GM19035 (cell line): Measurements from ENCODE around the gene STRADA.

ENCODE experiments used
- ATAC-seq: cut with Tn5 transposase; IDR thresholded peaks from one replicate; pipeline ENCODE4 v1.9.1; 2021; ENCODE audit not compliant: unreplicated experiment

Gene STRADA, protein sequence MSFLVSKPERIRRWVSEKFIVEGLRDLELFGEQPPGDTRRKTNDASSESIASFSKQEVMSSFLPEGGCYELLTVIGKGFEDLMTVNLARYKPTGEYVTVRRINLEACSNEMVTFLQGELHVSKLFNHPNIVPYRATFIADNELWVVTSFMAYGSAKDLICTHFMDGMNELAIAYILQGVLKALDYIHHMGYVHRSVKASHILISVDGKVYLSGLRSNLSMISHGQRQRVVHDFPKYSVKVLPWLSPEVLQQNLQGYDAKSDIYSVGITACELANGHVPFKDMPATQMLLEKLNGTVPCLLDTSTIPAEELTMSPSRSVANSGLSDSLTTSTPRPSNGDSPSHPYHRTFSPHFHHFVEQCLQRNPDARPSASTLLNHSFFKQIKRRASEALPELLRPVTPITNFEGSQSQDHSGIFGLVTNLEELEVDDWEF

DNA sequence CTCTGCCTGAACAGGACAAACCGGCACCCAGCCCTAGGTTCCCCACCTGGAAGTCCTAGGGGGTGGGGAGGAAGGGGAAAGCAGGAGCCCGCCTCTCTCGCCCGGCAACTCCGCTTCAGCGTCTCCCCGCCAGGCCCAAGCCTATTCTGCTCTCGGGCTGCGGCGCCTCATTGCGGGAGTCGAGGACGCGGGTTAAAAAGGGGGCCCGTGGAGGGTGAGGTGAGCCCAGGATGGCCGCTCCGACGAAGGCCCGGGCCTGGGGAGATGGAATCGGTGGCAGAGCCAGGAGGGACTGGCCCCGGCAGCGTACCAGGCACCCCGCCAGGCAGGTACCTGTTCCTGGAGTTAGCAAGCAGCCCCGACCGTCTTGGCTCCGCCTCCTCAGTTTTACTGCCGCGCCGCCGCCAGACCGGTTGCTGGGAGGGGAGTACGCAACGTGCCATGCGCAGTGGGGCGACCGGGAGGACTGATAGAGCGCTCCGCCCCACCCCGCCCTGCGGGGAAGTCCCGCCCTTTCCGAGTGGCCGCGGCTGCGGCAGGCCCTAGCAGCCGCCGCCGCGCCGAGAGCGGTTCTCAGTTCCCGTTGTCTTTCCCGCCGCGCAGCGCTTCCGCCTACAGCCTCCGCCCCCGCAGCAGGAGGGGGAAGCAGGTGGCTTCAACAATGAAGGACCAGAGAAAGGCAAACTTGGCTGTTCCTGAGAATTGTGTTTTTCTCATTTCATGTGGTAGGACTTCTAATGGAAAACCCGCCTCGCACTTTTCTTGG lies at the start of gene STRADA:
STRADA (minus strand) TSS at position 392 of the 766 bp plus-strand sequence. CDS start 13,430 bp downstream, outside the sequence.
- ATAC-seq, result peak; percentile 86

DNA sequence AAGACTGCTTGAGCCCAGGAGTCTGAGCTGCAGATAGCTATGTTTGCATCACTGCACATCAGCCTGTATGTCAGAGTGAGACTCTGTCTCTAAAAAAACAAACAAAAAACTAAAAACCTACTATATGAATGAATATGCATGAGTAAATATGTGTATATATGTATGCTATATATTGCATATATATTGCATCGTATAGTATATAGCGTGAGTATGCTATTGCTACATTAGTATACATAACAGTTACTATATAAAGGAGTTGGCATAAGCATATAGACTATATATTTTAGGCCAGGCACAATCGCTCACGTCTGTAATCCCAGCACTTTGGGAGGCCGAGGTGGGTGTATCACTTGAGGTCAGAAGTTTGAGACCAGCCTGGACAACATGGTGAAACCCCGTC lies 48.5 kb upstream of the STRADA start:
- no peak for ATAC-seq

- ATAC-seq, result no peak
Measured at GRCh38 chr17:63786971-63787711, 45.5 kb upstream of the STRADA start.

GRCh38 chr17:63786117-63786516 lies 44.5 kb upstream of the STRADA start:
- ATAC-seq, result no peak

GRCh38 chr17:63785556-63785955 lies 44.0 kb upstream of the STRADA start:
- ATAC-seq, result no peak

DNA sequence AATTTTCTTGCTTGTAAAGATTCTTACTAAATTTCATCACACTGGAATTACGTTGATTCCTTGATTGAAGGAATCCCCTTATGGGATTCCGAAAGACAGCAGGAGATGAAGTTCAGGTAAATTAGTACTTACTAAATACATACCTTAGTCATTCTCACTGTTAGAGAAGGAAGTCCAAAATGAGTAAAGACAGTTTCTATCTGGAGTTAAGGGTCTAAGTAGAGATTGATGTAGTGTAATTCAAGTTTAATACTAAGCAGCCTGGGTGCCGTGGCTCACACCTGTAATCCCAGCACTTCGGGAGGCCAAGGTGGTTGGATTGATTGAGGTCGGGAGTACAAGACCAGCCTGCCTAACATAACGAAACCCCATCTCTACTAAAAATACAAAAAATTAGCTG lies 41.9 kb upstream of the STRADA start:
- no peak for ATAC-seq

DNA sequence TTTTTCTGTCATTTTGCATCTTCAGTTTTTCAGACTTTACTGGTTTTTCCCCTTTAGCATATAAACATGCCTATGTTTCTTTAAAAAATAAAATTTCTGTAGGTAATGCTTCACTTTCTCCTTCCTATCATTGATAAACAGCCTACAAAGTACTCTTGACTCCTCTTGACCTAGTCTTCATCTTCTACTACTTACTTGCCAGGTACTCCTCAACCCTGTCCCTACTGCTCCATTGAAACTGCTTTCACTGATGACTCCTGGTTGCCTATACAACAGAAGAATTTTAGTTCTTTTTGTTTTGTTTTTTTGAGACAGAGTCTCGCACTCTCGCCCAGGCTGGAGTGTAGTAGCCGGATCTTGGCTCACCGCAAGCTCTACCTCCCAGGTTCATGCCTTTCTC lies 39.3 kb upstream of the STRADA start:
- ATAC-seq, result no peak

DNA sequence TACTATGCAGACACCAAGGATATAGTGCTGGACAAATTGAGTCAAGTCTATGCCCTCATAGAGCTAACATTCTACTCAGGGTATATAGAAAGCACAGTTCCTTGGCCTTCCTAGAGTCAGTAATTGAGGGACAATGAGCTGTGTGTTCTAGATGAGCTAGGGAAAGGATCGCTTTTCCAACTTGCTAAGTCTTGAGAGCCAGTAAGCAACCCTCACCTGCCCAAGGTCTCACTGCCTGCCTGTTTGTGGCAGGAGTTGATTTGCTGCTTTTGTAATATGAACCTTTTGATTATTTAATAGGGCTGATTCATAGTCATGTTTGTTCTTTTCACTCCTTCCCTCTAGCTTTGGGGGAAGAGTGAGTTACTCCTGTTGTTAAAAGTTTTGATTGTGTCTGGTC lies 38.9 kb upstream of the STRADA start:
- no peak for ATAC-seq

DNA sequence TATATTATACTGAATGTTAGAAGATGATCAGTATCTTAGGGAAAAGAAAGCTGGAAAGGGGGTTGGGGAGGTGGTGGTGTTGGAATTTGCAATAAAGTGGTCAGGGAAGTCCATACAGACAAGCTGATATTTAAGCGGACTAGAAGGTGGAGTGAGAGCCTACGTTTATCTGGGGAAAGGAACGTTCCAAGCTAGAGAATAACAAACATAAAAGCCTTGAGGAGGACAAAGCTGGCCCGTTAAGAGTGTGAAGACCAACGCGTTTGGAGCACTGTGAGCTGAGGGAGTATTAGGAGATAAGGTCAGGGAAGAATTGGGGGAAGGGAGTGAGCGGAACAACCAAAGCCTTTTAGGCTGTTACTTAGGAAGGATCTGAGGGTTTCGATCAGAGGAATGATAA lies 33.8 kb upstream of the STRADA start:
- no peak for ATAC-seq

DNA sequence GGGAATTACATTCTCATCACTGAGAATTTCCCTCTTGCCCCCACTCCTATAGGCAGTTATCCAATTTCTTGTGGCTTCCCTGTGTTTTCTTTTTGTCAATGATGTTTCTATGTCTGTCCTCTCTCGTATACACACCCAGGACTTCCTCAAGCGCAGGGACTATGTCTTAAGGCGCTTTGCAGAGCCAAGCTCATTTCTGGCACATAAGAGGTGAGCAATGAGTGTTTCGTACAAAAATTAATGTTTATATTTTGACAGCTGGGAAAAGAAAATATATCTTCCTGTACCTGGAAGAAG lies 33.3 kb upstream of the STRADA start:
- no peak for ATAC-seq

GRCh38 chr17:63774141-63774968 lies 32.8 kb upstream of the STRADA start, which contains the start of gene DDX42:
TSS of gene DDX42 (plus strand) at chr17:63774170. CDS start at chr17:63787050, 12,880 bp downstream.
- peak; percentile 5 for ATAC-seq

DNA sequence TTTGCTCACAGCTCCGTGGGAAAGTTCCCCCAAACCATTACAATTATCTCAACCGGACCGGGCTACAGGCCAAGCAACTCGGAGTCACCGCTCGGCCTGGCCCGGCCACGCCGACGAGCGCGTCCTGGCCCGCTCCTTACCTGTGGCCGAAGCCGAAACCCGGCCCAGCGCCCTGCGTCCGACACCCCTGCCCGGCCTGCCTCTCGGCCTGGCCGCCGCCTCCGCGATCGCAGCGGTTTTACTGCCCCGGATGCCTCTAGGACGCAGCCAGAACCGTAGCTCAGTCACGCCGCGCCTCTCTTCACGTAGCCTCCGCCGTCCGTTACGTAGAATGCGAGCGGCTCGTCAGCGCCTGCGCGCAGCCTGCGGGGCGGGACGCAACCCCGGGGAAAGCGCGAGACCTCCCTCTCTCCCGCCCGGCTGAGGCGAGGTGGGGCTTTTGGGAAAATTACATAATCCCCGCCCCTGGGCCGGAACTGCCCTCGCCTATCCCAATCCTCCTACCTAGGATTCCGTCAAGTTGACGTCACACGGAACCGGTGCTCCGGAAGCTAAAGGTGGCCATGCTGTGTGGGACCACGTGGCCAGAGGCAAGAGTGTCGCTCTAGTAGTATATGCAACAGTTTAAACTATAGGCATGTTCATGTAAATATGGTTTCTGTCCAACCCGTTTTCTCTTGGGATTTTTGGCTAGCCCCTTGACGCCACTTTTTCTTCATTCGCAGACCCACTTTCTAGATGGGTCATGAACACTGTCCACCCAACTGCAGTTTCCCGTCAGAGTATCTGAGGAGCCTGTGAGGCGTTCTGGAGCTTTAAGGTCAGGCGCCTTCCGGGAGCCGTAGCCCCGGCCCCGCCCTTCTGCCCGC lies 31.9 kb upstream of the STRADA start, which contains the start of gene CCDC47:
CCDC47 (minus strand) TSS at position 326 of the 869 bp plus-strand sequence. CDS start 7,422 bp downstream, outside the sequence.
- peak; percentile 86 for ATAC-seq

DNA sequence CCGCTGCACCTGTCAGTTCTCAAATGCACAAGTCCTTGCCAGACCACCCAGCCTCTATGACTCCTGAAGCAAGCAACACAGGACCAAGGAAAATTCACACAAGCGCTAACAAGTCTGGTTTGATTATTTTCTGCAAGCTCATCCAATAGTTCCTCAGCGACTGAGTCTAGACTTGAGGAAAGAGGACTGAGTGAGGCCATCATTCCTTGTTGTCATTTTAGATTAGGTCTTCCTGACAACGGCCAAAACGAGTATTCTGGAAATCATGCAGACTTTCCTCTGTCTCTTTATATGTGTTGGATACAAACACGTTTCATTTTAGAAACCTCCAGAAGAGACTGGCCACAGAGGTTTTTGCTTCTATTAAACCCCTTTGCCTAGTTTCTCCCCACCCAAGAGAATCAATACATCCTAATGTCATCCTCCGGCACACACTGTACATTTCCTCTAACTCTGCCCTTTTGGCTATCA lies 31.2 kb upstream of the STRADA start:
- no peak for ATAC-seq

DNA sequence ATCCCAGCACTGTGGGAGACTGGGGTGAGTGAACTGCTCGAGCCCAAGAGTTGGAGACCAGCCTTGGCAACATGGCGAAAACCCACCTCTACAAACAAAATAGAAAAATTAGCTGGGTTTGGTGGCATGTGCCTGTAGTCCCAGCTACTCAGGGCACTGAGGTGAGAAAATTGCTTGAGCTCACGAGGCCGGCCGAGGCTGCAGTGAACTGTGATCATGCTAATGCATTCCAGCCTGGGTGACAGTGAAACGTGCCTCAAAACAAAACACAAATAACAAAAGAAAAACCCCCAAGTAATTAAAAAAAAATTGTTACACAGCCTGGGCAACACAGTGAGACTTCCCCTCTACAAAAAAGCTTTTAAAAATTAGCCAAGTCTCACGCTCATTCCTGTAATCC lies 26.8 kb upstream of the STRADA start:
- no peak for ATAC-seq

- no peak for ATAC-seq
Measured at GRCh38 chr17:63766754-63767153, 25.2 kb upstream of the STRADA start.

- no peak for ATAC-seq
Measured at GRCh38 chr17:63764716-63765115, 23.1 kb upstream of the STRADA start.

DNA sequence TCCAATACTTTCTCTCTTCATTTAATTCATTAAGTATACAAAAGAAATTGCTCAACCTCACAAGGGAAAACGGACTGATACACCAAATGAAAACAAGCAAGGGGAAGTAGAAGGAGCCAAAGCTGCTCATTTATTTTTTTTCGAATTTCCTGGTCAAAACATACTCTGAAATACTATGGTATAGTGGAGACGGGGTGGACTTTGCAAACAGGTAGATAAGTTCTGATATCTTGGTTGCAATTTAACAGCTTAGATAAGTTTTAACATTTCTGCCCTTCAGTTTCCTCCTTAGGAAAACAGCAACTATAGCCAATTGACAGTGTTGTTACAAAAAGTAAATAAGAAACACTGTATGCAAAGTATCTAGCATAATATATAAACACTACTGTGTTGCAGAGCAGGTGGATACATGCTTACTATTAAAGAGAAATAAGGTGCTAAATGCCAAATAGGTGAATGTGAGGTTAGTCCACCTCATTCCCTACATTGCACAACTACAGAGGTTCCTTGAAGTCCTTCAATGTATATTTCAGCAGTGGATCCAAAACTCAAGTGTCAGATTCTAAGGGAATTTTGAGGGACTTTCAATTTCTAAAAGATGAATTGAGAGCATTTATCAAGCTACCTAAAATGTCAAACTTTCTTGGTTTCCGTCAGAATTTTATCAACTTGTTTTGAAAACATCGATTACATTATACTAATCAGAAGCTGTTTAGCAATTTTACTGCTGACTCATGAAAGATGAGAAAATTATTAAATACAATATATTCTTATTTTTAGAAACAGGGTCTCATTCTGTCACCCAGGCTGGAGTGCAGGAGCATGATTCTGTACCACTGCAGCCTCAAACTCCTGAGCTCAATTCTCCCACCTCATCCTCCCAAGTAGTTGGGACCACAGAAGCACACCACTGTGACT lies 20.8 kb upstream of the STRADA start:
- no peak for ATAC-seq

GRCh38 chr17:63760771-63761539 lies 19.4 kb upstream of the STRADA start:
- no peak for ATAC-seq
